Endothelial cell (in vitro differentiated cells): ENCODE measurements around the gene CHORDC1. TPM values are rescaled to one million over a fixed set of nuclear protein-coding genes. Genes with fewer than 3 reads are reported as not detected.
"Not testable (repeated sequence)": the region's sequence is repeated elsewhere in the genome, so short reads cannot be mapped to it uniquely, and the experiment has no call there.

Experiments
- DNase-seq: peaks from one replicate; pipeline ENCODE4 v3.0.0; 2021; ENCODE audit warnings: low spot score
- H3K27ac Mint-ChIP-seq: one replicate; pipeline ENCODE4 v1.8.0; 2021; ENCODE audit warnings: mixed read lengths, inconsistent platforms; ENCODE audit not compliant: unreplicated experiment
- H3K27me3 Mint-ChIP-seq: one replicate; pipeline ENCODE4 v1.8.0; 2021; ENCODE audit warnings: mild to moderate bottlenecking, moderate library complexity, mixed read lengths, inconsistent platforms; ENCODE audit not compliant: unreplicated experiment
- H3K36me3 Mint-ChIP-seq: one replicate; pipeline ENCODE4 v1.8.0; 2021; ENCODE audit warnings: mild to moderate bottlenecking, low read depth, mixed read lengths, inconsistent platforms; ENCODE audit not compliant: unreplicated experiment
- H3K4me1 Mint-ChIP-seq: one replicate; pipeline ENCODE4 v1.8.0; 2021; ENCODE audit warnings: mild to moderate bottlenecking, mixed read lengths, inconsistent platforms; ENCODE audit not compliant: unreplicated experiment
- H3K4me3 Mint-ChIP-seq: one replicate; pipeline ENCODE4 v1.8.0; 2021; ENCODE audit warnings: mild to moderate bottlenecking, mixed read lengths, inconsistent platforms; ENCODE audit not compliant: unreplicated experiment
- H3K9me3 Mint-ChIP-seq: one replicate; pipeline ENCODE4 v1.8.0; 2021; ENCODE audit warnings: mixed read lengths, inconsistent platforms; ENCODE audit not compliant: unreplicated experiment
- CTCF ChIP-seq: fragments of 200-600 bp; sonication (generic); IDR thresholded peaks from one replicate; pipeline ENCODE4 v1.5.0; 2021; ENCODE audit warnings: antibody characterized with exemption; ENCODE audit not compliant: unreplicated experiment
- total RNA-seq: library from RNA; stranded (reverse); fragmentation: NEBNext Ultra II Directional; extraction: Animal tissue kit (Norgen Biotek cat#: 25700); gene quantifications from one replicate; pipeline ENCODE4 v1.2.1, GENCODE V29; 2021; ENCODE audit not compliant: unreplicated experiment

CHORDC1 gene
- total RNA-seq, 1 donor from 2014 or later, result 29.2 TPM

- DNase-seq, result no peak
- no peak overlapping the region for H3K4me3 Mint-ChIP-seq
- H3K9me3 Mint-ChIP-seq, result no peaks in the 10 kb centered on the region
- TF ChIP-seq CTCF, result no peak
- no peaks in the 10 kb centered on the region for H3K36me3 Mint-ChIP-seq
- no peak overlapping the region for H3K27ac Mint-ChIP-seq
- H3K4me1 Mint-ChIP-seq, result no peaks in the 10 kb centered on the region
- no peaks in the 10 kb centered on the region for H3K27me3 Mint-ChIP-seq
Measured at GRCh38 chr11:90178751-90179150, 44.1 kb downstream of the CHORDC1 start.

- no peaks in the 10 kb centered on the region for H3K9me3 Mint-ChIP-seq
- DNase-seq, result no peak
- no peak overlapping the region for H3K4me3 Mint-ChIP-seq
- TF ChIP-seq CTCF, result no peak
- H3K27ac Mint-ChIP-seq, result no peak overlapping the region
- no peaks in the 10 kb centered on the region for H3K36me3 Mint-ChIP-seq
- no peaks in the 10 kb centered on the region for H3K4me1 Mint-ChIP-seq
- H3K27me3 Mint-ChIP-seq, result no peaks in the 10 kb centered on the region
Measured at GRCh38 chr11:90176069-90176468, 46.8 kb downstream of the CHORDC1 start.

GRCh38 chr11:90171359-90171758 lies 51.5 kb downstream of the CHORDC1 start:
- H3K27ac Mint-ChIP-seq, result no peak overlapping the region
- no peaks in the 10 kb centered on the region for H3K9me3 Mint-ChIP-seq
- peaks cover 8% of the 10 kb centered on the region for H3K36me3 Mint-ChIP-seq
- TF ChIP-seq CTCF, result no peak
- no peak overlapping the region for H3K4me3 Mint-ChIP-seq
- DNase-seq, result no peak
- no peaks in the 10 kb centered on the region for H3K4me1 Mint-ChIP-seq
- peaks cover 2% of the 10 kb centered on the region for H3K27me3 Mint-ChIP-seq

GRCh38 chr11:90168571-90168970 lies 54.3 kb downstream of the CHORDC1 start:
- DNase-seq, result no peak
- Mint-ChIP-seq H3K4me3 (no peak overlapping the region), H3K36me3 (peaks cover 18% of the 10 kb centered on the region), H3K9me3 (no peaks in the 10 kb centered on the region), H3K27ac (no peak overlapping the region), H3K4me1 (no peaks in the 10 kb centered on the region), H3K27me3 (peaks cover 3% of the 10 kb centered on the region)
- TF ChIP-seq CTCF, result no peak

- not testable (repeated sequence) for DNase-seq, H3K4me3 Mint-ChIP-seq, H3K27me3 Mint-ChIP-seq, H3K9me3 Mint-ChIP-seq, H3K27ac Mint-ChIP-seq, H3K4me1 Mint-ChIP-seq
- H3K36me3 Mint-ChIP-seq, result peaks cover 18% of the 10 kb centered on the region
Measured at GRCh38 chr11:90167704-90168103, 55.1 kb downstream of the CHORDC1 start.

GRCh38 chr11:90166982-90167573 lies 55.8 kb downstream of the CHORDC1 start:
- H3K4me1 Mint-ChIP-seq, H3K9me3 Mint-ChIP-seq, H3K27me3 Mint-ChIP-seq, H3K4me3 Mint-ChIP-seq, DNase-seq, H3K27ac Mint-ChIP-seq: not testable (repeated sequence)
- H3K36me3 Mint-ChIP-seq, result peaks cover 18% of the 10 kb centered on the region

Other genes starting within 250 kb of the CHORDC1 start
- not detected for gene TRIM49C, start 191.9 kb downstream of the CHORDC1 start, total RNA-seq
- not detected for gene UBTFL1, start 137.1 kb downstream of the CHORDC1 start, total RNA-seq
- 30.9 TPM for gene NAALAD2, start 88.4 kb downstream of the CHORDC1 start, total RNA-seq